ENCODE measurements around the gene SORCS1.
"Not testable (repeated sequence)": the region's sequence is repeated elsewhere in the genome, so short reads cannot be mapped to it uniquely, and the experiment has no call there.

SORCS1 gene

DNA sequence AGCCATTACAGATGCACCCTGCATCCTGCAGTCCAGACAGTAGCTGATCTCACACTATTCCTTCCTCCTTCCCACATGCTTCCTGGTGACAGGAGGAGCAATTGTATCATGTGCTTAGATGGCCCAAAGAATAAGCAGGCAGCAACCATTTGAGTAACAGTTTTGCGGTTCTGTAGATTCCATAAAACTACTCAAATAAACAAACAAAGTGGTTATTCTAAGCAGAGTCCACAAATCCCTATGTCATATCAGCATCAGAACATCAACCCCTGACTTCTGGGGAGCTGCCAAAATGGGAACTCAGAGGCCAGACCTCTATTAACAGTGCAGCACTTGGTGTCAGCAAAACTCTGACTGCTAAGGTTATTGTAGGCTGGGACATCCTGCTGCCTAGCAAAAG is 226.0 kb downstream of the SORCS1 start:
- no peaks in the 10 kb centered on the region for H3K9me3 ChIP-seq (ENCODE audit: control insufficient read depth in 1 of 2, low read length in 2 of 2)
- H3K36me3 ChIP-seq (ENCODE audit: control insufficient read depth in 1 of 2, insufficient read depth in 2 of 2, low read length in 2 of 2): no peaks in the 10 kb centered on the region
- no peak overlapping the region for H3K4me3 ChIP-seq (ENCODE audit: low read depth in 1 of 2, low read length in 2 of 2)
- H3K27ac ChIP-seq (ENCODE audit: low read length): no peak overlapping the region
- peaks cover 0 to 5% of the 10 kb centered on the region in 2 donors for H3K4me1 ChIP-seq (ENCODE audit: control insufficient read depth in 1 of 2, insufficient read depth in 2 of 2, low read length in 2 of 2)
- no peaks in the 10 kb centered on the region for H3K27me3 ChIP-seq (ENCODE audit: low read depth, low read length)

DNA sequence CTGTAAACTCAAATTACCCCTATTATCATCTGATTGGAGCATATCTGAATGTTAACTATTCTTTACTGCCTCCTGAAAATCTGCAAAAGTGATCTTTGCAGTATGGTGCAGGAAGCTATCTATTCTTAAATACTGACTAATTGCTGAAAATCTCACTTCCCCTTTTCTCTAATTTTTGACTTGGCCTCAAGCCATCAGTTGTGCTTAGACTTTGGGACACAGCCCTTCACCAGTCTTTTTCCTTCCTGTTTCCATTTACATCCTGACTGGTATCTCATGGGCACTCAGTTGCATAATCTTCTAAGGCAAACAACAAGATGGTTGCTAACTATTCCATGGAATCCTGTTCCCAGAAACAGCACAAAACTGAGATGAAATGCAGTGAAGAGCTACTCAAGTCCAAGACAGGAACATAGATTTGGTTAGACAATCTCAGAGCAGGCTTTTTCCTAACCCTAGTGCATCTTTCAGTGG is 228.5 kb downstream of the SORCS1 start:
- Histone ChIP-seq H3K9me3 (ENCODE audit: control insufficient read depth in 1 of 2, low read length in 2 of 2) (no peaks in the 10 kb centered on the region), H3K36me3 (ENCODE audit: control insufficient read depth in 1 of 2, insufficient read depth in 2 of 2, low read length in 2 of 2) (no peaks in the 10 kb centered on the region), H3K4me1 (ENCODE audit: control insufficient read depth in 1 of 2, insufficient read depth in 2 of 2, low read length in 2 of 2) (peaks cover 0 to 11% of the 10 kb centered on the region in 2 donors), H3K4me3 (ENCODE audit: low read depth in 1 of 2, low read length in 2 of 2) (no peak overlapping the region), H3K27me3 (ENCODE audit: low read depth, low read length) (no peaks in the 10 kb centered on the region), H3K27ac (ENCODE audit: low read length) (no peak overlapping the region)

DNA sequence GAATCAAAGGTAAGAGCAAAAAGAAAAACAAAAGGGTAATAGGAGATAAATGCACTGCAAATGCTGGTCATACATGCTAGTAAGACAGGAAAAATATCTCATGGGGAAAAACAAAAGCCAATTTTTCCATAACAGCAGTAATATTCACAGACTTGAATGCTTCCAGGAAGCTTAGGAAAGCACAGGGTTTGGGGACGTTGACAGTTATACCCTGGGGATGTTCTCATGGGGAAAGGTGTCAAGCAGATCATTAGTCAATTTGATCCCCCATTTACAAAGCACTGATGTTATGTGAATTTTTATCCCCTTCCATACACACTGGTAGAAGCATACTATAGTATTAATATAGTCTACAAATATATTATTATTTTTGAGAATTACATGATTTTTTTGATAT is 232.7 kb downstream of the SORCS1 start:
- H3K27me3 ChIP-seq (ENCODE audit: low read depth, low read length): no peaks in the 10 kb centered on the region
- no peak overlapping the region for H3K27ac ChIP-seq (ENCODE audit: low read length)
- no peaks in the 10 kb centered on the region for H3K9me3 ChIP-seq (ENCODE audit: control insufficient read depth in 1 of 2, low read length in 2 of 2)
- no peak overlapping the region for H3K4me3 ChIP-seq (ENCODE audit: low read depth in 1 of 2, low read length in 2 of 2)
- H3K36me3 ChIP-seq (ENCODE audit: control insufficient read depth in 1 of 2, insufficient read depth in 2 of 2, low read length in 2 of 2): no peaks in the 10 kb centered on the region
- H3K4me1 ChIP-seq (ENCODE audit: control insufficient read depth in 1 of 2, insufficient read depth in 2 of 2, low read length in 2 of 2): peaks cover 0 to 16% of the 10 kb centered on the region in 2 donors

DNA sequence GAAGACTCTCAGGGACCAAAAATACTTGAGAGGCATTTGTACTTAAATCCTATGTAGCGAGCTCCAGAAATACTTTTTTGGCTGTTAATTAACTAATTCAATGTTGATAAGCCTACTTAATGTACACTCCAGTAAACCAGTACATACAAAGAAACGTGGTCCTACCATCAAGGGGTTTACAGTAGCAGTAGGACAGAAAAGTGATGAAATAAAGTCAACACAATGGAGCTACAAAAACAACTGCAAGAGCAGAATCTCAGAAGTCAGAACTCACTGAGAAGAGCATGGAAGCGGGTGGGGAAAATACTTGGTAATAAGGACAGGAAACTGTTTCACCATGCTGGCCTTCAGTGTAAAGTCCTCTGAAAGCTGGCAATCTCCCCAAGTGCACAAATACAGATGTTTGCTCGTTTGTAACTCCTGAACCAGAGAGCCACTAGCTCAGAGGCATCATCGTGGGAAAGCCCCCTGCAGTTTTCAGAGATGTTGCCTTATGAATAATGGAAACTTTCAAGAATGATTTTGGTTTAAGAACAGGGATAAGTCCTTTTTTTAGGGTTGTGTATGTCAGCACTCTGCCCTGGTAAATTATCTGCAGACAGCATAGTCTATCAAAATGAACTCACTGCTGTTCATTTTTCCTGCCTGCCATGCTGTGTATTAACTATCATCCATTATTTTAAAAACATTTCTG is 233.2 kb downstream of the SORCS1 start:
- Histone ChIP-seq H3K36me3 (ENCODE audit: control insufficient read depth in 1 of 2, insufficient read depth in 2 of 2, low read length in 2 of 2) (no peaks in the 10 kb centered on the region), H3K9me3 (ENCODE audit: control insufficient read depth in 1 of 2, low read length in 2 of 2) (no peaks in the 10 kb centered on the region)

DNA sequence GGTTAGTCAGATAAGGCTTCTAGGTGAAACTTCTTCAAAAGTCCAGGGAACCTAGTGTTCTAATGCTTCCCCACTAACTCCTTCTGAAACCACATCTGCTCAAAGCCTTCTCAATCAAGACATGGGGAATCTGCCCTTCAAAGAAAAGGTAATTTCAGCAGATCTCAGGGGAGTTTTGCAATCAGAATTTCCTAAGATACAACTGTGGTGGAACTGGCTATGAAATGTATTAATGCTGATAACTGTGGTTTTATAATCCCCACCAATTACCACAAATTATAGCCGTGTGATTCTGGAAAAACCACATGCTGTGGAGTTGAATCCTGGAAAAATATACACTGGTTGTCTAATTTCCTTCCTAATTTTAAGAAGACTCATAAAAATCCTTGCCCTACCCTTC is 233.8 kb downstream of the SORCS1 start:
- Histone ChIP-seq H3K4me1 (ENCODE audit: control insufficient read depth in 1 of 2, insufficient read depth in 2 of 2, low read length in 2 of 2) (peaks cover 0 to 15% of the 10 kb centered on the region in 2 donors), H3K27me3 (ENCODE audit: low read depth, low read length) (no peaks in the 10 kb centered on the region), H3K9me3 (ENCODE audit: control insufficient read depth in 1 of 2, low read length in 2 of 2) (no peaks in the 10 kb centered on the region), H3K27ac (ENCODE audit: low read length) (no peak overlapping the region), H3K36me3 (ENCODE audit: control insufficient read depth in 1 of 2, insufficient read depth in 2 of 2, low read length in 2 of 2) (no peaks in the 10 kb centered on the region), H3K4me3 (ENCODE audit: low read depth in 1 of 2, low read length in 2 of 2) (no peak overlapping the region)

More for the DNA sequence above, 233.2 kb downstream of the SORCS1 start:
- no peaks in the 10 kb centered on the region for H3K27me3 ChIP-seq (ENCODE audit: low read depth, low read length)
- no peak overlapping the region for H3K4me3 ChIP-seq (ENCODE audit: low read depth in 1 of 2, low read length in 2 of 2)
- peaks cover 0 to 16% of the 10 kb centered on the region in 2 donors for H3K4me1 ChIP-seq (ENCODE audit: control insufficient read depth in 1 of 2, insufficient read depth in 2 of 2, low read length in 2 of 2)
- no peak overlapping the region for H3K27ac ChIP-seq (ENCODE audit: low read length)

DNA sequence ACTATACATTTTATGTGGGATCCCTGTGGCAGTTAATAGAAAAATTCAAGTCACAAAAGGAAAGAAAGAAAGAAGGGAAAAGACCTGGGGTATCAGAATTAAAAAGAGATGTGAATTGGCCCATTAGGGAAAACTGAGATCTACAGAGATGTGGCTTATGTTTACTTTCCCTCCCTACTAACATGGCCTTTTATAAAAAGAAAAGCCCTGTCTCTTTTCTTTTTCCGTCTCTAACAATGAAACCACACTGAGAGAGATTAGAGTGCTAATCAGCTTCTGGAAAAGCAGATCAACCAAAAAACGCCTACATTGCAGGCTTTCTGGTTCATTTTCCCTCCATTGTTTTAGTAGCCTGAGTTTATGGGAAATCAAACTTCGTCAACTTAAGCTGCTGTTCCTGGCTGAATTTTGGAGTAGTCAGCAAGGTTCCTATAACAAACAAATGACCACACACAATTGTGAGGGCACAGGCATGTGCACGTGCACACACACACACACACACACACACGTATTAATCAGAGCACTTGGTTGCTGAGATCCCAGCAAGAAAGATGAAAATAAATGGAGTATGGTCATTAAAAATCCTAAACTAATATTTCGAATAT is 235.1 kb downstream of the SORCS1 start:
- no peaks in the 10 kb centered on the region for H3K9me3 ChIP-seq (ENCODE audit: control insufficient read depth in 1 of 2, low read length in 2 of 2)
- no peaks in the 10 kb centered on the region for H3K27me3 ChIP-seq (ENCODE audit: low read depth, low read length)
- no peaks in the 10 kb centered on the region for H3K36me3 ChIP-seq (ENCODE audit: control insufficient read depth in 1 of 2, insufficient read depth in 2 of 2, low read length in 2 of 2)
- peaks cover 0 to 12% of the 10 kb centered on the region in 2 donors for H3K4me1 ChIP-seq (ENCODE audit: control insufficient read depth in 1 of 2, insufficient read depth in 2 of 2, low read length in 2 of 2)
- H3K27ac ChIP-seq (ENCODE audit: low read length): no peak overlapping the region
- no peak overlapping the region for H3K4me3 ChIP-seq (ENCODE audit: low read depth in 1 of 2, low read length in 2 of 2)

DNA sequence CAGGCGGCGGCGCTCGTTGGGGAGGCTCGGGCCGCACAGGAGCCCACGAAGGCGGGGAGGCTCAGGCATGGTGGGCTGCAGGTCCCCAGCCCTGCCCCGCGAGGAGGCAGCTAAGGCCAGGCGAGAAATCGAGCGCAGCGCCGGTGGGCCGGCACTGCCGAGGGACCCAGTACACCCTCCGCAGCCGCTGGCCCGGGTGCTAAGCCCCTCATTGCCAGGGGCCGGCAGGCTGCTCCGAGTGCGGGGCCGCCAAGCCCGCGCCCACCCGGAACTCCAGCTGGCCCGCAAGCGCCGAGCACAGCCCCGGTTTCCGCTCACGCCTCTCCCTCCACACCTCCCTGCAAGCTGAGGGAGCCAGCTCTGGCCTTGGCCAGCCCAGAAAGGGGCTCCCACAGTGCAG is 236.4 kb downstream of the SORCS1 start:
- not testable (repeated sequence) for H3K4me3 ChIP-seq (ENCODE audit: low read depth in 1 of 2, low read length in 2 of 2); H3K9me3 ChIP-seq (ENCODE audit: control insufficient read depth in 1 of 2, low read length in 2 of 2); H3K27ac ChIP-seq (ENCODE audit: low read length); H3K27me3 ChIP-seq (ENCODE audit: low read depth, low read length); H3K36me3 ChIP-seq (ENCODE audit: control insufficient read depth in 1 of 2, insufficient read depth in 2 of 2, low read length in 2 of 2)
- H3K4me1 ChIP-seq (ENCODE audit: control insufficient read depth in 1 of 2, insufficient read depth in 2 of 2, low read length in 2 of 2): peaks cover 0 to 12% of the 10 kb centered on the region in 2 donors

DNA sequence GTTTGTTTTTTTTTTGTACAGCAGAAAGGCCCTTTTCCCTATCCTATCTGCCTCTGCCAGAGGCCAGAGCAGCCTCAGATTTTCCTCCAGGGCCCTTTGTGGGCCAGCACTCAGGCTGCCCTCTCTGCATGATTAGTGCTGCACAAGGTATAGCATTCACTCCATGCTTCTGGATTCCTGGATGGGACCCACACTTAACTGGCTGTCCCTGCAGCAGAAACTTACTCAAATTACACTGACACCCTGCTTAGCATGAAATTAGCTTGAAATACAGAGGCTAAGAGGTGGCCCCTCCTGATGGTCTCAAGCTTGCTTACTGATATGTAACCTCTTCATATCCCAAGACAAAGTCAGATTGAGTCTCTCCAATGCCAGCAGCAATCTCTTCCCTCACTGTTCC is 239.3 kb downstream of the SORCS1 start:
- Histone ChIP-seq H3K27me3 (ENCODE audit: low read depth, low read length) (no peaks in the 10 kb centered on the region), H3K27ac (ENCODE audit: low read length) (no peak overlapping the region), H3K36me3 (ENCODE audit: control insufficient read depth in 1 of 2, insufficient read depth in 2 of 2, low read length in 2 of 2) (no peaks in the 10 kb centered on the region), H3K9me3 (ENCODE audit: control insufficient read depth in 1 of 2, low read length in 2 of 2) (no peaks in the 10 kb centered on the region), H3K4me1 (ENCODE audit: control insufficient read depth in 1 of 2, insufficient read depth in 2 of 2, low read length in 2 of 2) (no peaks in the 10 kb centered on the region), H3K4me3 (ENCODE audit: low read depth in 1 of 2, low read length in 2 of 2) (no peak overlapping the region)

DNA sequence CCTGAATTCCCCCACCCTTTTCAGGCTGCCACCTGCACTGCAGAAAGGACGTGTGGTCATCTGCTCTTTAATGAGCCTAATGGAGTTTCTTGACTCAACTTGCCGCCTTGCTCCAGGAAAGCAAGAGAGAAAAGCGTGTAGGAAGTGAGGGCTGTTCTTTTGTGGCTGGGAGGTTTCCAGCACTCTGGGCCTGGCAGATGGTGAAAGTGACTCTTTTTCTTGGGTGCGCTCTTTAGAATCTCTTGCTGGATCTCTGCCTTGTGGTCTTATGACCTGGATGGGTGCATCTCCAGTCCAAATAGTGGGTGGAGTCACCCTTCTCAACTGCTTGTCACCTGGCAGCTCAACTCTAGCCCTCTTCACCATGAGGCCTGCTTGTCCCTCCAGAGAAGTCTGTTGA is 244.0 kb downstream of the SORCS1 start:
- Histone ChIP-seq H3K36me3 (ENCODE audit: control insufficient read depth in 1 of 2, insufficient read depth in 2 of 2, low read length in 2 of 2) (no peaks in the 10 kb centered on the region), H3K9me3 (ENCODE audit: control insufficient read depth in 1 of 2, low read length in 2 of 2) (no peaks in the 10 kb centered on the region), H3K27me3 (ENCODE audit: low read depth, low read length) (no peaks in the 10 kb centered on the region), H3K4me3 (ENCODE audit: low read depth in 1 of 2, low read length in 2 of 2) (no peak overlapping the region), H3K27ac (ENCODE audit: low read length) (no peak overlapping the region), H3K4me1 (ENCODE audit: control insufficient read depth in 1 of 2, insufficient read depth in 2 of 2, low read length in 2 of 2) (peaks cover 0 to 12% of the 10 kb centered on the region in 2 donors)

DNA sequence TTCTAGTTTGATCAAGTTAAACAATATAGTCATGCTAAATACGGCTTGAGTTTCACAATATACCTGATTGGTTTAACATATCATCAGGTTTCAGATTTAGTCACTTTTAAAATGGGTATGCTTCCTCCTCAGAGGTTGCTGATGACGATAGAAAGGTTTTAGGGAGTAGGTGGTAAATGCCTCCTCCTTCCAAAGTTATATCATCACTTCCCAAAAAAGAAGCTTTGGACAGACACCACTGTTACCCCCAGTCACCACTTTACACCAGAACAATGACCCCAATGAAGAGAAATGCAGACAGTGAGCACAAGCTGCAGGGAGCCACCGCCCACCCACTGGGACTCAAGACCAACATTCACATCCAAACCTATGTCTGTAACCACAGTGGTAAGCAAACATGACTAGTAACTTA is 244.6 kb downstream of the SORCS1 start:
- Histone ChIP-seq H3K27ac (ENCODE audit: low read length) (no peak overlapping the region), H3K4me3 (ENCODE audit: low read depth in 1 of 2, low read length in 2 of 2) (no peak overlapping the region)

DNA sequence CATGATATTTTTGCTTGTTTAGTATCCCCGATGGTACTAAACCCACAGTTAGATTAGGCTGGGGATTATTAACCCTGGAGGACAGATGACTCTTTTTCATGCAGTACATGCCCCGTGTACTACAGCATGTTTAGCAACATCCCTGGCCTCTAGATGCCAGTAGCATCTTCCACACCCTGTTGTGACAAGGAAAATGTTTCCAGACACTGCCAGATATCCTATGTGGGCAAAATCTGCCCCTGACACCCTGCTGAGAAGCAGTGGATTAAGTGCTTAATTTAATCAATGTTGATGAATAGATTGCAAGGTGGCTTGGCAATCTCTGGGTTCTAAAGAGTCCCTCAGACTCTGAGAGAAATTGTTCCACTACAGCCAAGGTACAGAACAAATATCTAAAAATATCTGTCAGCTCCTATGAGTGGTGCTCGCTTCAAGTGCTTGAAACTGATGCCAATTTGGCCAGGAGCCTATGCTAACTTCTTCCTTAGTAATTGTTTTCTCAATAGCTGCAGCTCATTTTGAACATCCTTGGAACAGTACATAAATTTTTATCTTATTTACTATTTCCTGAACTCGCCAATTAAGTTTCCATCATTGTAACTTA is 247.0 kb downstream of the SORCS1 start:
- Histone ChIP-seq H3K36me3 (ENCODE audit: control insufficient read depth in 1 of 2, insufficient read depth in 2 of 2, low read length in 2 of 2) (no peaks in the 10 kb centered on the region), H3K27me3 (ENCODE audit: low read depth, low read length) (no peaks in the 10 kb centered on the region)

More for the DNA sequence above, 244.6 kb downstream of the SORCS1 start:
- H3K36me3 ChIP-seq (ENCODE audit: control insufficient read depth in 1 of 2, insufficient read depth in 2 of 2, low read length in 2 of 2): no peaks in the 10 kb centered on the region
- no peaks in the 10 kb centered on the region for H3K27me3 ChIP-seq (ENCODE audit: low read depth, low read length)
- H3K9me3 ChIP-seq (ENCODE audit: control insufficient read depth in 1 of 2, low read length in 2 of 2): no peaks in the 10 kb centered on the region
- peaks cover 0 to 12% of the 10 kb centered on the region in 2 donors for H3K4me1 ChIP-seq (ENCODE audit: control insufficient read depth in 1 of 2, insufficient read depth in 2 of 2, low read length in 2 of 2)

More for the DNA sequence above, 247.0 kb downstream of the SORCS1 start:
- no peak overlapping the region for H3K4me3 ChIP-seq (ENCODE audit: low read depth in 1 of 2, low read length in 2 of 2)
- peaks cover 0 to 12% of the 10 kb centered on the region in 2 donors for H3K4me1 ChIP-seq (ENCODE audit: control insufficient read depth in 1 of 2, insufficient read depth in 2 of 2, low read length in 2 of 2)
- no peak overlapping the region for H3K27ac ChIP-seq (ENCODE audit: low read length)
- H3K9me3 ChIP-seq (ENCODE audit: control insufficient read depth in 1 of 2, low read length in 2 of 2): no peaks in the 10 kb centered on the region
